ENCODE measurements around the gene HSPA9.

- TF ChIP-seq, protein P1, sequence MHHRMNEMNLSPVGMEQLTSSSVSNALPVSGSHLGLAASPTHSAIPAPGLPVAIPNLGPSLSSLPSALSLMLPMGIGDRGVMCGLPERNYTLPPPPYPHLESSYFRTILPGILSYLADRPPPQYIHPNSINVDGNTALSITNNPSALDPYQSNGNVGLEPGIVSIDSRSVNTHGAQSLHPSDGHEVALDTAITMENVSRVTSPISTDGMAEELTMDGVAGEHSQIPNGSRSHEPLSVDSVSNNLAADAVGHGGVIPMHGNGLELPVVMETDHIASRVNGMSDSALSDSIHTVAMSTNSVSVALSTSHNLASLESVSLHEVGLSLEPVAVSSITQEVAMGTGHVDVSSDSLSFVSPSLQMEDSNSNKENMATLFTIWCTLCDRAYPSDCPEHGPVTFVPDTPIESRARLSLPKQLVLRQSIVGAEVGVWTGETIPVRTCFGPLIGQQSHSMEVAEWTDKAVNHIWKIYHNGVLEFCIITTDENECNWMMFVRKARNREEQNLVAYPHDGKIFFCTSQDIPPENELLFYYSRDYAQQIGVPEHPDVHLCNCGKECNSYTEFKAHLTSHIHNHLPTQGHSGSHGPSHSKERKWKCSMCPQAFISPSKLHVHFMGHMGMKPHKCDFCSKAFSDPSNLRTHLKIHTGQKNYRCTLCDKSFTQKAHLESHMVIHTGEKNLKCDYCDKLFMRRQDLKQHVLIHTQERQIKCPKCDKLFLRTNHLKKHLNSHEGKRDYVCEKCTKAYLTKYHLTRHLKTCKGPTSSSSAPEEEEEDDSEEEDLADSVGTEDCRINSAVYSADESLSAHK (CRISPR knock-in tag; IDR thresholded peaks at IDR 0.05; ENCODE audit: borderline replicate concordance) = no peak
- TF ChIP-seq TBX3 (IDR thresholded peaks at IDR 0.05; ENCODE audit: borderline replicate concordance) (no peak), BHLHE40 (IDR thresholded peaks at IDR 0.05; ENCODE audit: low read length) (no peak), RFX1 (IDR thresholded peaks at IDR 0.05) (no peak), NR1H2 (CRISPR knock-in tag; IDR thresholded peaks at IDR 0.05; ENCODE audit: borderline replicate concordance, low read depth) (no peak), SP2 (CRISPR knock-in tag; IDR thresholded peaks at IDR 0.05) (no peak), HNRNPK (IDR thresholded peaks at IDR 0.05; ENCODE audit: low read depth, low read length, poor library complexity, severe bottlenecking) (no peak), PCBP2 (optimal IDR thresholded peaks at IDR 0.05; ENCODE audit: low read depth, low read length, poor library complexity, severe bottlenecking) (no peak), RELA (CRISPR knock-in tag; IDR thresholded peaks at IDR 0.05) (no peak), NFYB (CRISPR knock-in tag; IDR thresholded peaks at IDR 0.05) (no peak), ZFYVE20 (CRISPR knock-in tag; IDR thresholded peaks at IDR 0.05; ENCODE audit: borderline replicate concordance, low read depth) (no peak), FOXO1 (CRISPR knock-in tag; IDR thresholded peaks at IDR 0.05) (no peak)
- TF ChIP-seq, protein P2, sequence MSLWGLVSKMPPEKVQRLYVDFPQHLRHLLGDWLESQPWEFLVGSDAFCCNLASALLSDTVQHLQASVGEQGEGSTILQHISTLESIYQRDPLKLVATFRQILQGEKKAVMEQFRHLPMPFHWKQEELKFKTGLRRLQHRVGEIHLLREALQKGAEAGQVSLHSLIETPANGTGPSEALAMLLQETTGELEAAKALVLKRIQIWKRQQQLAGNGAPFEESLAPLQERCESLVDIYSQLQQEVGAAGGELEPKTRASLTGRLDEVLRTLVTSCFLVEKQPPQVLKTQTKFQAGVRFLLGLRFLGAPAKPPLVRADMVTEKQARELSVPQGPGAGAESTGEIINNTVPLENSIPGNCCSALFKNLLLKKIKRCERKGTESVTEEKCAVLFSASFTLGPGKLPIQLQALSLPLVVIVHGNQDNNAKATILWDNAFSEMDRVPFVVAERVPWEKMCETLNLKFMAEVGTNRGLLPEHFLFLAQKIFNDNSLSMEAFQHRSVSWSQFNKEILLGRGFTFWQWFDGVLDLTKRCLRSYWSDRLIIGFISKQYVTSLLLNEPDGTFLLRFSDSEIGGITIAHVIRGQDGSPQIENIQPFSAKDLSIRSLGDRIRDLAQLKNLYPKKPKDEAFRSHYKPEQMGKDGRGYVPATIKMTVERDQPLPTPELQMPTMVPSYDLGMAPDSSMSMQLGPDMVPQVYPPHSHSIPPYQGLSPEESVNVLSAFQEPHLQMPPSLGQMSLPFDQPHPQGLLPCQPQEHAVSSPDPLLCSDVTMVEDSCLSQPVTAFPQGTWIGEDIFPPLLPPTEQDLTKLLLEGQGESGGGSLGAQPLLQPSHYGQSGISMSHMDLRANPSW (CRISPR knock-in tag; IDR thresholded peaks at IDR 0.05; ENCODE audit: borderline replicate concordance) = no peak
- TF ChIP-seq, protein P3, sequence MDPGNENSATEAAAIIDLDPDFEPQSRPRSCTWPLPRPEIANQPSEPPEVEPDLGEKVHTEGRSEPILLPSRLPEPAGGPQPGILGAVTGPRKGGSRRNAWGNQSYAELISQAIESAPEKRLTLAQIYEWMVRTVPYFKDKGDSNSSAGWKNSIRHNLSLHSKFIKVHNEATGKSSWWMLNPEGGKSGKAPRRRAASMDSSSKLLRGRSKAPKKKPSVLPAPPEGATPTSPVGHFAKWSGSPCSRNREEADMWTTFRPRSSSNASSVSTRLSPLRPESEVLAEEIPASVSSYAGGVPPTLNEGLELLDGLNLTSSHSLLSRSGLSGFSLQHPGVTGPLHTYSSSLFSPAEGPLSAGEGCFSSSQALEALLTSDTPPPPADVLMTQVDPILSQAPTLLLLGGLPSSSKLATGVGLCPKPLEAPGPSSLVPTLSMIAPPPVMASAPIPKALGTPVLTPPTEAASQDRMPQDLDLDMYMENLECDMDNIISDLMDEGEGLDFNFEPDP (CRISPR knock-in tag; conservative IDR thresholded peaks at IDR 0.05) = no peak
Observed at GRCh38 chr5:138604176-138604785, 29.1 kb upstream of the HSPA9 start.
